HG02623 (cell line): ENCODE measurements around the gene XAB2.

Source experiments
- ATAC-seq: cut with Tn5 transposase; IDR thresholded peaks from one replicate; pipeline ENCODE4 v1.9.1; 2021; ENCODE audit warnings: moderate library complexity; ENCODE audit not compliant: unreplicated experiment

XAB2 gene

DNA sequence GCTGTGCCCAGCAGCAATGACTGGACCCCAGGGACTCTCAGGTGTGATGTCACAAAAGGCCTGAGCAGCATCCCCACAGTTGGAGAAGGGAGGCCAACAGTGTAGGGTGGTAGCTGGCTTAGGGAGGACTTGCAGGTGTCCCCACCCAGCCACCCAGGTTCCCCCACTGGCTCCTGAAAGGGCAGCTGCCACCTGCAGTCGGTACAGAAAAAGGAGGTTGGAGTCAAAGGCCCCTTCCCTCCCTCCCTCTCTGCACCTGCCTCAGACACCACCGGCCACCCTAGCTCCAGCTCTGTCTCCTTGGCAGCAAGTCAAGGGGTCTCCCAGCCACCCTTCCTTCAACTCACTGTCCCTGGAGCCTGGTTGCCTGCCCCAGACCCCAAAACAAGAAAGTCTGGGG lies 4.4 kb upstream of the XAB2 start, which contains the start of gene PCP2:
PCP2 (minus strand) TSS at position 22 of the 400 bp plus-strand sequence. CDS start 262 bp downstream, outside the sequence.
- no peak for ATAC-seq

DNA sequence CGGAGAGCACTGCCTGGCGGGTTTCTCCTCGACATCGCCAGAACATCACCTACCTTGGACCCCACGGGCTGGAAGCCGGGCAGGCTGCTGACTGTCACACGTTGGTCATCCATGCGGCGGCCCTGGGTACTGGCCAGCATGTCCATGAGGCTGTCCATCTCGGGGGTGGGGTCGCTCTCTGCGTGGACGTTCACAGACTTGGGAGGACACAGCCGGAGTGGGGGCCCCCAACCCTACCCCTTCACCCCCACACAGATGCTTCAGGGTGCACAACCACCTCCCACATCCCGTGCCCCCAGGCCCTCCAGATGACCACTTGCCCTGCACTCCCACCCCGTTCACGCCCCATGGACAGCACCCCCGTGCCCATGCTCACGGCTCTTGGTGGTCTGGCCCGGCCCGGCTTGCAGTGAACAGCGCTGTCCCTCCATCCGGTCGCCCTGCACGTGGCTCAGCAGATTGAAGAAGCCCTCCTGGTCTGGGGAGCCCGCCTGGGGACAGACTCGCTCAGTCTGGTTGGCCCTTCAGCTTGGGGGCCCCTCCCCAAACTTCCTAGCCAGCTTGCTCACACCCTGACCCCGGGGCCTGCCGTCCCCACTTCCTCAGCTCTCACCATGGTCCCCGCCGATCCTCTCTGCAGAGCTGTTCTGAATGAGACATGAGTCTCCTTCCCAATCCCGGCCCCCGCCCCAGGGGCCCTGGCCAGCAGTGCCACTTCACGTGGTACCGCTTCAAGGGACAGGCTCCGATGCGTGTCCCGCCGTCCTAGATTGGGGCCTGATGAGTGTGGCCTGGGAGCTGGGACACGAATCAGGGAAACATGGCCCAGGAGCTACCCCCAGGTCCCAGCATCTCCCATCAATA lies 3.2 kb upstream of the XAB2 start:
- ATAC-seq: no peak

DNA sequence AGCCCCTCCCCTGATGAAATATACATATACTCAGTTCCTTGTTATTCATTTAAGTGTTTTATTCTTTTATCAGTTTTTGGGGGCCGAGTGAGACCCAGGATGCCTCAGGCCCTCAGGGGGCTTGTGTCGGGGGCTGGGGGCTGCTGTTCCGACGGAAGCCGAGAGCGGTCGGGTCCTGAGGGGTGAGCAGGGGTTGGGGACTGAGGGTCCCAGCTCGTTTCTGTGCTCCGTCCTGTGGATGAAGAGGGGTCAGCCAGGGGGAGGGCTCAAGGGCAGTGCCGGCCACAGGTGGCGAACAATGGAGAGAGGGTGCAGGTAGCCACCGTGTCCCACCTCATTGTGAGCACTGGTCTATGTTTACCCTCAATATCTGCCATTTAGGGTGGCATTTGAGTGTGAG lies 2.2 kb upstream of the XAB2 start:
- no peak for ATAC-seq

GRCh38 chr19:7628589-7629311 lies 595 bp downstream of the XAB2 start:
- ATAC-seq: no peak

DNA sequence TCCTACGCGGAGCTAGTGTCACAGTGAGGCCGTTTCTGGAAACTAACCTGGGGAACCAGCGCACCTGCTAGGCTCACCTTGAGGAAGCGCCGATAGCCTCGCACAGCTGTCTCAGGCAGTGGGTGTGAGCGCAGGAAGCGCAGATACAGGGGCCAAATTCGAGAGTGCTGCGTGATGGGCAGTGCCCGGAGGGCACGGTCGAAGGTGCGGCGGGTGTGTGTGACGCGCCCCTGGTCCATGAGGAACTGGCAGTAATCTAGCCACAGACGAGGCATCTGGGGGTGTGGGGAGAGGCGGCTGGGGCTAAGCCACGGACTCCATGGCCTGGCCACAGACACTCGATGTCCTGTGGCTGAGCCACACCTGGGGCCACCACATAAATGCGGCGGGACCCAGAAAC lies 2.2 kb downstream of the XAB2 start:
- ATAC-seq: no peak

DNA sequence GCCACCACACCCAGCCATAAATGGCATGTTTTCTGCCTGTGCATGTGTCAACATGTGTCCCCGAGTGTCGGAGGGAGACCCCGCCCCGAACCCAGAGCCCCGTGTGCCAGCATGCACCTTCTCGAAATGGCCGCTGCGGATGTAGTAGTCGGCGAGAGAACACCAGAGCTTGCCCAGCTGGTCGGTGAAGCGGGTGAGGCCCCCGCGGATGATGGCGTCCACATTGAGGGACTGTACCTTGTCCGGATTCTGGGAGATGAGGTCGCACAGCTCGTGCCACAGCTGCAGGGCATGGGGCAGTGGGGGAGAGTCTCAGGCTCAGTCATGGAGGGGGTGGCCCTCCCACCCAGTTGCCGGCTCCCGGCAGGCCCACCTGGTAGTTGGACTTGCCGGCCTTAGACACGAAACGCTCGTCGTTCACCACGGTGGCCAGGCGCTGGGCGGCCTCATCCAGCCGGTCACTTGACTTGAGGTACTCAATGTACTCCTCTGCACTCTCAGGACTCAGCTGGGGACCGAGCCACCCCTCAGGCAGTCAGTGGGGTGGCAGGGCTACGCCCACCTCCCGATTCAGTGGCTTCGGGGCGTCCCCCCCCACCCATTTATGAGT lies 3.5 kb downstream of the XAB2 start:
- no peak for ATAC-seq

DNA sequence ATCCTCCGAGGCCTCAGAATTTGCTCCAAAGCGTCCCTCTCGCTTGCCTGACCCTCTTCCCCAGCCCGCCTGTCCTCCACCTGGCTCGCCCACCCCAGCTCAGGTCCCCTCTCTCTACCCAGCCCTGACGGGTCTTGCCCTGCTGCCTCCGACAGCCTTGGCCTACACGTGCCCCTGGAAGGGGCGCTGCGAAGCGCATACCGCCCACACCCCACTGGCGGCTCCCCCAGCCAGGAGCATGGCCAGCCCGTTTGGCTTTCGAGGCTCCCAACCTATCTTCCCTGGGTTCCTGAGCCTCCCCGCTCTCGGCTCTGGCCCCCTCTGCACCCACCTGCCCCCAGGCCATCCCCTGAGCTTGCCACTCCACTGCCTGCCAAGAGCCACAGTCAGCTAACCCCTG lies 4.5 kb downstream of the XAB2 start:
- ATAC-seq: no peak

DNA sequence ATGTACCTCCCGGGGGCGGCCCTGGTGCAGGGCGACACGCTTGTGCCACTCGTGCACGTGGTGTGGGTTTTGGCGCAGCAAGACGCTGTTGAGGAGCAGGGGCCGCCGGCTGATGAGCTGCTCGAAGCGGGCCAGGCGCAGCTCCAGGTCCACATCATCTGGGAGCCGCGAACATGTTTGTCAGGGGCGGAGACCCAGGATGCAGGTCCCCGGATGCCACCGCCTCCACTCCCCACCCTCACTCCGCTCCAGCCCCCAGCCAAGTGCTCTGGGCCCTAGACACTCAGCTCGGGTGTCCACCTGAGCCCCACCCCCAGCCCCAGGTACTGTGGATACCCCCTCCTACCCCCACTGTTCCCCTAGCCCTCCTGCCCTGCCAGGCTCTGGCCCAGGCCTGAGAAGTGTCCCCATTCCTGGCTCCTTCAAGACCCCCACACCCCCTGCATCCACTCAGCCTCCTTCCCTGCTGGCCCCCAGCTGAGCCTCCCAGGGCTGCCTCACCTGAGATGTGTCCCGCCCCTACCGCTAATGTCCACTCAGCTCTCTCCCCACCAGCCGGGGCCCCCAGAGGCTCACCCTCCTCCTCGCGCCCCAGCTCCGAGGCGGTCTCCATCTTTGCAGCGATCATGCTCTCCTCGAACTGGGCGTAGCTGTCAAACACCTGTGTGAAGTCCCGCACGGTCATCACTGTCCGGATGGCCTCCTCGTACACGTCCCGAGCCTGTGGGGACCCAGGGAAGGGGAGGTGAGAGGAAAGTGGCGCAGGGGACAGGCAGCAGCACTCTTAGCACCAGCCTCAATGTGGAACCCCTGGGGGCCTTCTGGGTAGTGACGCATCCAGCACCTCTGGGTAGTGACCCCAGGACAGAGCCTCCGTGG lies 5.4 kb downstream of the XAB2 start:
- ATAC-seq: no peak

- ATAC-seq: no peak
Observed at GRCh38 chr19:7622933-7623685, 6.2 kb downstream of the XAB2 start.

GRCh38 chr19:7620442-7621412 lies 8.6 kb downstream of the XAB2 start:
- ATAC-seq: no peak

DNA sequence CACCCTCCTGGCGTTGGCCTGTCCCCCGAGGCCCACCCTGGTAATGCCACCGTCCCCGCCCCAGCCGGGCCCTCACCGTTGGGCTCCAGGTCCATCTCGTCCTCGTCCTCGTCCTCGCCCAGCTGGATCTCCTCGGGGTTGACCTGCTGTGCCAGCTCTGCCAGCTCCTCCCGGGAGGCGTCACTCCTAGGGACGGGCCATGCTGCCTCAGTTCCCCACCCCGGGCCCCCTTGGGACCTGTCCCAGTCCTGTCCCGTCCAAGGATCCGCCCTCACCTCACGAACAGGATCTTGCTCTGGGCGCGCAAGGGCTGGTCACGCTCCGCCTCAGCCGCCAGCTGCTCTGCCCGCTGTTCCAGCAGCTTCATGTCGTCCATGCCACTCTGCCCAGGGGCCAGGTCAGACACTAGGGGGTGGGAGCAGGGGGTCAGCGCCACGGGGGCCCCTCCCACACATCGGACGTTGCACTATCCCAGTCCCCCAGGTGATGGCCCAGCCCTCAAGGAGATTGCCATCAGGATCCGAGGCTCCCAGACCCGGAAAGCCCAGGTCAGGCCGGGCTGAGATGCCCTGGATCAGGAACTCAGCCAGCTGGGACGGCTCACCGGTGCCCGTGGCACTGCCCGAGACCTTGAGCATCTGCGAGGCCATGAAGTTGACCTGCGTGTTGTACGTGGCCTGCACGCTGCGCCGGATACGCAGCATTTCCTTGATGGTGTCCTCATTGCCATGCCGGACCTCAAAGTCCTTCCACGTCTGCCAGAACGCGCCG lies 9.5 kb downstream of the XAB2 start:
- no peak for ATAC-seq

GRCh38 chr19:7618771-7619510 lies 10.4 kb downstream of the XAB2 start:
- ATAC-seq: no peak

- no peak for ATAC-seq
Observed at GRCh38 chr19:7618348-7618747, 11.0 kb downstream of the XAB2 start.

GRCh38 chr19:7617735-7618134 lies 11.6 kb downstream of the XAB2 start:
- ATAC-seq: no peak

GRCh38 chr19:7617172-7617571 lies 12.2 kb downstream of the XAB2 start:
- no peak for ATAC-seq

GRCh38 chr19:7614859-7615741 lies 14.2 kb downstream of the XAB2 start:
- no peak for ATAC-seq
